ENCODE measurements around the gene REC8. TPM values are rescaled to one million over a fixed set of nuclear protein-coding genes. Genes with fewer than 3 reads are reported as not detected.
A peak's percentile ranks its signal among the peaks of the same experiment; 100 is the strongest.

REC8 gene
- total and polyA plus RNA-seq, 10 of the 15 experiments (the other 5 are each of a cell fraction or from before 2014, with no cell fraction given): 4.2 to 76.9 (median 29.1) TPM

DNA sequence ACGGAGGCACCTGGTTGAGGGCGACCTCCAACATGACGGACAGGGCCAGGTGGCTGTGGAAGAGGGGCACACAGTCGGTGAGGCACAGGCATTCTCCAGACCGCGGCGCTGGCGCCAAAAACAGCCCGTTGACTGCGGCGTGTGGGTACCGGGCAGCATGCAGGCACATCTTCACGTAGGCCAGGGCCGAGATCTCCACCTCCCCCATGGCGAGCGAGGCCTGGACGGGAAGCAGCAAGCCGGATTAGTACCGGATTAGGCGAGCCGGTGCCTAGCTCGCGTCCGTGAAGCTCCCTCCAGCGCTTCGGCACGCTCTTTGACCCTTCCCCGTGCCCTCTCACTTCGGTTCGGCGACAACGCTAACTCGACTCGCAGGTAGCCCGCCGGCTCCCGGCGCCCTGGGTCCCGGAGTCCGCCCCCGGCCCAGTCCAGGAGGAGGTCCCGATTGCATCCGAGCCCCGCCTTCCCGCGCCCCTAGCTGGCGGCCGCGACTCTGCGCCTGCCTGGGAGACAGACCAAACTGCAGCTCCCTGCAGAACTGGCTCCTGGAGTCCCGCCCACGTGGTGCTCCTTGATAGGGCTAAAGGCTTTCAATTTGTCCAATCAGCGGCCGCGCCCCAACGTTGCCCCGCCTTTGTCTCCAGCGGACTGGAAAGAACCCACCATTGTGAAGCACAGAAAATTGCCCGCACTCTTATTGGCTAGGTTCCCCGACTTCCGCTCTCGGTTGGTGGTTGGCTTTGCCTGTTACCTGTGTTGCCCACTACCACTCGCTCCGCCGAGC is 30.6 kb upstream of the REC8 start, which contains the start of gene EMC9 (continued):
- TF ChIP-seq PAX8 (IDR thresholded peaks at IDR 0.05) (no peak), CREM (IDR thresholded peaks at IDR 0.05; ENCODE audit: low read depth) (peak; percentile 47), SPI1 (IDR thresholded peaks at IDR 0.05; ENCODE audit: borderline replicate concordance, insufficient read depth, low read depth, low read length) (peak; percentile 66), IKZF2 (IDR thresholded peaks at IDR 0.05) (peak in 1 of 2 experiments; percentile 43; a peak in 1 of 4 replicates), SMAD5 (IDR thresholded peaks at IDR 0.05; ENCODE audit: low read depth) (peak; percentile 58; the same call in 1 of the 2 replicates), NFYB (IDR thresholded peaks at IDR 0.05; ENCODE audit: insufficient read depth, low read depth, low read length) (peak; percentile 93), ETV6 (conservative IDR thresholded peaks at IDR 0.05 in 1 of 2, IDR thresholded peaks at IDR 0.05 in 1 of 2; ENCODE audit: borderline replicate concordance in 1 of 2, low read depth in 1 of 2) (no peak), TARDBP (IDR thresholded peaks at IDR 0.05; ENCODE audit: borderline replicate concordance) (peak; percentile 30; the same call in 1 of the 2 replicates), PAX5 (IDR thresholded peaks at IDR 0.05; ENCODE audit: borderline replicate concordance, low read depth, low read length) (peak; percentile 87; the same call in 1 of the 2 replicates), BRCA1 (IDR thresholded peaks at IDR 0.05; ENCODE audit: low read depth, low read length) (no peak), IKZF1 (conservative IDR thresholded peaks at IDR 0.05) (peak; percentile 73), LARP7 (IDR thresholded peaks at IDR 0.05) (peak; percentile 88), RAD51 (IDR thresholded peaks at IDR 0.05) (peak; percentile 78), FOS (IDR thresholded peaks at IDR 0.05; ENCODE audit: borderline replicate concordance, extremely low read depth, insufficient read length) (peak; percentile 60), CBX5 (IDR thresholded peaks at IDR 0.05; ENCODE audit: low read depth) (0 out of 2 replicates have a peak, but pooled peaks have one; percentile 66), CREB1 (IDR thresholded peaks at IDR 0.05; ENCODE audit: low read depth) (peak; percentile 72)
- TF ChIP-seq, protein P1, sequence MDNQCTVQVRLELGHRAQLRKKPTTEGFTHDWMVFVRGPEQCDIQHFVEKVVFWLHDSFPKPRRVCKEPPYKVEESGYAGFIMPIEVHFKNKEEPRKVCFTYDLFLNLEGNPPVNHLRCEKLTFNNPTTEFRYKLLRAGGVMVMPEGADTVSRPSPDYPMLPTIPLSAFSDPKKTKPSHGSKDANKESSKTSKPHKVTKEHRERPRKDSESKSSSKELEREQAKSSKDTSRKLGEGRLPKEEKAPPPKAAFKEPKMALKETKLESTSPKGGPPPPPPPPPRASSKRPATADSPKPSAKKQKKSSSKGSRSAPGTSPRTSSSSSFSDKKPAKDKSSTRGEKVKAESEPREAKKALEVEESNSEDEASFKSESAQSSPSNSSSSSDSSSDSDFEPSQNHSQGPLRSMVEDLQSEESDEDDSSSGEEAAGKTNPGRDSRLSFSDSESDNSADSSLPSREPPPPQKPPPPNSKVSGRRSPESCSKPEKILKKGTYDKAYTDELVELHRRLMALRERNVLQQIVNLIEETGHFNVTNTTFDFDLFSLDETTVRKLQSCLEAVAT (IDR thresholded peaks at IDR 0.05): peak; percentile 100
- TF ChIP-seq, protein P2, sequence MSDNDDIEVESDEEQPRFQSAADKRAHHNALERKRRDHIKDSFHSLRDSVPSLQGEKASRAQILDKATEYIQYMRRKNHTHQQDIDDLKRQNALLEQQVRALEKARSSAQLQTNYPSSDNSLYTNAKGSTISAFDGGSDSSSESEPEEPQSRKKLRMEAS (IDR thresholded peaks at IDR 0.05; ENCODE audit: low read depth, low read length): peak; percentile 56; the same call in 1 of the 2 replicates
- TF ChIP-seq, protein P3, sequence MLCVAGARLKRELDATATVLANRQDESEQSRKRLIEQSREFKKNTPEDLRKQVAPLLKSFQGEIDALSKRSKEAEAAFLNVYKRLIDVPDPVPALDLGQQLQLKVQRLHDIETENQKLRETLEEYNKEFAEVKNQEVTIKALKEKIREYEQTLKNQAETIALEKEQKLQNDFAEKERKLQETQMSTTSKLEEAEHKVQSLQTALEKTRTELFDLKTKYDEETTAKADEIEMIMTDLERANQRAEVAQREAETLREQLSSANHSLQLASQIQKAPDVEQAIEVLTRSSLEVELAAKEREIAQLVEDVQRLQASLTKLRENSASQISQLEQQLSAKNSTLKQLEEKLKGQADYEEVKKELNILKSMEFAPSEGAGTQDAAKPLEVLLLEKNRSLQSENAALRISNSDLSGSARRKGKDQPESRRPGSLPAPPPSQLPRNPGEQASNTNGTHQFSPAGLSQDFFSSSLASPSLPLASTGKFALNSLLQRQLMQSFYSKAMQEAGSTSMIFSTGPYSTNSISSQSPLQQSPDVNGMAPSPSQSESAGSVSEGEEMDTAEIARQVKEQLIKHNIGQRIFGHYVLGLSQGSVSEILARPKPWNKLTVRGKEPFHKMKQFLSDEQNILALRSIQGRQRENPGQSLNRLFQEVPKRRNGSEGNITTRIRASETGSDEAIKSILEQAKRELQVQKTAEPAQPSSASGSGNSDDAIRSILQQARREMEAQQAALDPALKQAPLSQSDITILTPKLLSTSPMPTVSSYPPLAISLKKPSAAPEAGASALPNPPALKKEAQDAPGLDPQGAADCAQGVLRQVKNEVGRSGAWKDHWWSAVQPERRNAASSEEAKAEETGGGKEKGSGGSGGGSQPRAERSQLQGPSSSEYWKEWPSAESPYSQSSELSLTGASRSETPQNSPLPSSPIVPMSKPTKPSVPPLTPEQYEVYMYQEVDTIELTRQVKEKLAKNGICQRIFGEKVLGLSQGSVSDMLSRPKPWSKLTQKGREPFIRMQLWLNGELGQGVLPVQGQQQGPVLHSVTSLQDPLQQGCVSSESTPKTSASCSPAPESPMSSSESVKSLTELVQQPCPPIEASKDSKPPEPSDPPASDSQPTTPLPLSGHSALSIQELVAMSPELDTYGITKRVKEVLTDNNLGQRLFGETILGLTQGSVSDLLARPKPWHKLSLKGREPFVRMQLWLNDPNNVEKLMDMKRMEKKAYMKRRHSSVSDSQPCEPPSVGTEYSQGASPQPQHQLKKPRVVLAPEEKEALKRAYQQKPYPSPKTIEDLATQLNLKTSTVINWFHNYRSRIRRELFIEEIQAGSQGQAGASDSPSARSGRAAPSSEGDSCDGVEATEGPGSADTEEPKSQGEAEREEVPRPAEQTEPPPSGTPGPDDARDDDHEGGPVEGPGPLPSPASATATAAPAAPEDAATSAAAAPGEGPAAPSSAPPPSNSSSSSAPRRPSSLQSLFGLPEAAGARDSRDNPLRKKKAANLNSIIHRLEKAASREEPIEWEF (IDR thresholded peaks at IDR 0.05; ENCODE audit: insufficient replicate concordance, low read depth, low read length): peak; percentile 57
- TF ChIP-seq, protein P4, sequence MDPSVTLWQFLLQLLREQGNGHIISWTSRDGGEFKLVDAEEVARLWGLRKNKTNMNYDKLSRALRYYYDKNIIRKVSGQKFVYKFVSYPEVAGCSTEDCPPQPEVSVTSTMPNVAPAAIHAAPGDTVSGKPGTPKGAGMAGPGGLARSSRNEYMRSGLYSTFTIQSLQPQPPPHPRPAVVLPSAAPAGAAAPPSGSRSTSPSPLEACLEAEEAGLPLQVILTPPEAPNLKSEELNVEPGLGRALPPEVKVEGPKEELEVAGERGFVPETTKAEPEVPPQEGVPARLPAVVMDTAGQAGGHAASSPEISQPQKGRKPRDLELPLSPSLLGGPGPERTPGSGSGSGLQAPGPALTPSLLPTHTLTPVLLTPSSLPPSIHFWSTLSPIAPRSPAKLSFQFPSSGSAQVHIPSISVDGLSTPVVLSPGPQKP (IDR thresholded peaks at IDR 0.05; ENCODE audit: low read depth, low read length): peak; percentile 36; the same call in 1 of the 2 replicates
- TF ChIP-seq, protein P5, sequence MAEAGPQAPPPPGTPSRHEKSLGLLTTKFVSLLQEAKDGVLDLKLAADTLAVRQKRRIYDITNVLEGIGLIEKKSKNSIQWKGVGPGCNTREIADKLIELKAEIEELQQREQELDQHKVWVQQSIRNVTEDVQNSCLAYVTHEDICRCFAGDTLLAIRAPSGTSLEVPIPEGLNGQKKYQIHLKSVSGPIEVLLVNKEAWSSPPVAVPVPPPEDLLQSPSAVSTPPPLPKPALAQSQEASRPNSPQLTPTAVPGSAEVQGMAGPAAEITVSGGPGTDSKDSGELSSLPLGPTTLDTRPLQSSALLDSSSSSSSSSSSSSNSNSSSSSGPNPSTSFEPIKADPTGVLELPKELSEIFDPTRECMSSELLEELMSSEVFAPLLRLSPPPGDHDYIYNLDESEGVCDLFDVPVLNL (IDR thresholded peaks at IDR 0.05; ENCODE audit: low read depth, low read length): peak; percentile 50; the same call in 1 of the 2 replicates
